Measurements from ENCODE around the gene CYLD.

The CYLD gene

GRCh38 chr16:50739031-50739430 lies 2.9 kb upstream of the CYLD start:
- TF ChIP-seq, protein P1, sequence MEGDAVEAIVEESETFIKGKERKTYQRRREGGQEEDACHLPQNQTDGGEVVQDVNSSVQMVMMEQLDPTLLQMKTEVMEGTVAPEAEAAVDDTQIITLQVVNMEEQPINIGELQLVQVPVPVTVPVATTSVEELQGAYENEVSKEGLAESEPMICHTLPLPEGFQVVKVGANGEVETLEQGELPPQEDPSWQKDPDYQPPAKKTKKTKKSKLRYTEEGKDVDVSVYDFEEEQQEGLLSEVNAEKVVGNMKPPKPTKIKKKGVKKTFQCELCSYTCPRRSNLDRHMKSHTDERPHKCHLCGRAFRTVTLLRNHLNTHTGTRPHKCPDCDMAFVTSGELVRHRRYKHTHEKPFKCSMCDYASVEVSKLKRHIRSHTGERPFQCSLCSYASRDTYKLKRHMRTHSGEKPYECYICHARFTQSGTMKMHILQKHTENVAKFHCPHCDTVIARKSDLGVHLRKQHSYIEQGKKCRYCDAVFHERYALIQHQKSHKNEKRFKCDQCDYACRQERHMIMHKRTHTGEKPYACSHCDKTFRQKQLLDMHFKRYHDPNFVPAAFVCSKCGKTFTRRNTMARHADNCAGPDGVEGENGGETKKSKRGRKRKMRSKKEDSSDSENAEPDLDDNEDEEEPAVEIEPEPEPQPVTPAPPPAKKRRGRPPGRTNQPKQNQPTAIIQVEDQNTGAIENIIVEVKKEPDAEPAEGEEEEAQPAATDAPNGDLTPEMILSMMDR (conservative IDR thresholded peaks at IDR 0.05; ENCODE audit: low read depth, low read length): no peak
- no peak overlapping the region for H3K4me3 ChIP-seq (ENCODE audit: low read length)
- no peak for DNase-seq (ENCODE audit: low read depth)

- DNase-seq (ENCODE audit: low read depth): no peak
- H3K4me3 ChIP-seq (ENCODE audit: low read length): no peak overlapping the region
- TF ChIP-seq, protein P1 (conservative IDR thresholded peaks at IDR 0.05; ENCODE audit: low read depth, low read length): no peak
These were observed 1.1 kb upstream of the CYLD start for GRCh38 chr16:50740736-50741135.

DNA sequence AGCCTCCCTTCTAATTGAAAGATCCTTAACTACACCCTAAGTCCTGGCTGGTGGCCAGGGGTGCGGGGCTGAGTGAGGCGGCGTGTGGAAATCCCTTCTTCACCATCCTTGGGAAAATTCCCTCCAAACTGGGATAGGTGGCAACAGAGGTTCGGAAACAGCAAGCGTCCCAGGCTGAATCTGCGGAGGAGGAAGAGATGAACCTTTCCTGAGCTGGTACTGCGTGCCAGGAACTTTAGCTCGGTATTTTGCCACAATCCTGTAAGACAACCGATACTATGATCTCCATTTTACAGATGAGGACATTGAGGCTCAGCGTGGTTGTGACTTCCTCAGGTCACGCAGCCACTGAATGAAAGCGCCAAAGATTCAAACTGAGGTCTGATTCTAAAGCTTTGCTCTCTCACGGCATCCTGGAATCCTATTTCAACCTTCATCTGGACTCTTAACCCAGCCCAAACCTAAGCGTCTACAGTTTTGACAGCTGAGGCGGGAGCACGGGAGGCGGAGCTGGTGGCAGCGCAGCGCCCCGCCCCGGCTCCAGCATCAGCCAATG lies 583 bp upstream of the CYLD start:
- DNase-seq (ENCODE audit: low read depth): no peak
- H3K4me3 ChIP-seq (ENCODE audit: low read length): peak overlapping the region; percentile 42
- TF ChIP-seq, protein P1 (conservative IDR thresholded peaks at IDR 0.05; ENCODE audit: low read depth, low read length): no peak

DNA sequence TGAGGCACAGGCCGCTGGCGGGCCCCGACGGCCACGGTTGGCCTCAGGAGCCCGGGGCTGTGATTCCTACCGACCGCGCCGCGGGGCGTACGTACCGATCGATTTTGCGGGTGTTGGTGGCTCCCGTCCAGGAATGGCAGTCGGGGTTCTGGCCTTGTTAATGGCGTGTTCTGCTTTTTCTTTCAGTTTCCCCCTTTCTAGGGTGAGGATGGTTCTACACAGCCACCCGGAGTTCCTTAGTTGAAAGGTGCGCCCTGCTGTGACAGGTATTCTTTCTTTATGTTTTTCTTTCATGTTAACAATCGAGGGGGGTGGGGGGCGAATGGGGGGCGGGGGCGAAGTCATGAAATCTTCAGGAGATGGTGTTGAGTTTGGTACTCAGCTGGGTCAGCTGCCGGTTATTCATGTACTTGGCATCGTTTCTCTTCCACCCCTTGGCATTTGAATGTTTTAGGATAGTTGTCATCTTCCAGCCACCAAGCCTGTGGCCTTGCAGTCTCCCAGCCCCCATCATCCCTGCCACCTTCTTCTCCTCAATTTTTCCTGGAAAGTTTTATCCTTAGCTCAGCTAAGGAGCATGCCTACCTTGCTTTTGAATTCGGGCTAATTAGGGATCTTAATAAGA lies 802 bp downstream of the CYLD start:
- H3K4me3 ChIP-seq (ENCODE audit: low read length): peak overlapping the region; percentile 77
- TF ChIP-seq, protein P1 (conservative IDR thresholded peaks at IDR 0.05; ENCODE audit: low read depth, low read length): no peak
- no peak for DNase-seq (ENCODE audit: low read depth)

GRCh38 chr16:50743581-50744225 lies 1.8 kb downstream of the CYLD start:
- TF ChIP-seq, protein P1 (conservative IDR thresholded peaks at IDR 0.05; ENCODE audit: low read depth, low read length): no peak
- no peak for DNase-seq (ENCODE audit: low read depth)
- H3K4me3 ChIP-seq (ENCODE audit: low read length): no peak overlapping the region

DNA sequence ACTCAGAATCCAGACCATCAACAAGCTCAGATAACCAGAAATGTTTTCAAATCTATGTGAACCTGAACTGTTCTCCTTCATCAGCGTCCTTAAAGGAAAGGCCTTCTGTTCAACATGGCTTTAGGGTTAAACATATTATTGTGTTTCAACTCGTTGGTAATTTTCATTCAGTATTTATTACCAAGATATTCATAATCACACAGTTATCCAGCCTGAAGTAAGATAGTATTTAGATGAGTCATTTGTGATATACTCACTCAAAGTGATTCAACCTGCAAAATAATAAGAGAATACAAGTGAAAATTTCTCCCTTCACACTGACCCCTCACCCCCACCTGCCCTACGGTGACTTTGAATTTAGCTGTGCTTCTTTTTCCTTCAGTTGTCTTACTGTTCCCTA lies 3.0 kb downstream of the CYLD start:
- TF ChIP-seq, protein P1 (conservative IDR thresholded peaks at IDR 0.05; ENCODE audit: low read depth, low read length): no peak
- no peak for DNase-seq (ENCODE audit: low read depth)
- H3K4me3 ChIP-seq (ENCODE audit: low read length): no peak overlapping the region

GRCh38 chr16:50745940-50746339 lies 4.1 kb downstream of the CYLD start:
- TF ChIP-seq, protein P1 (conservative IDR thresholded peaks at IDR 0.05; ENCODE audit: low read depth, low read length): no peak
- DNase-seq (ENCODE audit: low read depth): no peak
- no peak overlapping the region for H3K4me3 ChIP-seq (ENCODE audit: low read length)
